Measurements from ENCODE around the gene ERC2.
"Not testable (repeated sequence)": the region's sequence is repeated elsewhere in the genome, so short reads cannot be mapped to it uniquely, and the experiment has no call there.

ERC2 gene

GRCh38 chr3:56053727-56054126 lies 414.5 kb downstream of the ERC2 start:
- no peak for DNase-seq

- DNase-seq = no peak
These were observed 416.1 kb downstream of the ERC2 start for GRCh38 chr3:56052188-56052587.

- no peak for DNase-seq
These were observed 417.2 kb downstream of the ERC2 start for GRCh38 chr3:56051052-56051451.

- no peak for DNase-seq
These were observed 419.3 kb downstream of the ERC2 start for GRCh38 chr3:56048946-56049345.

GRCh38 chr3:56048331-56048730 lies 419.9 kb downstream of the ERC2 start:
- DNase-seq = no peak

GRCh38 chr3:56042326-56042951 lies 425.8 kb downstream of the ERC2 start:
- DNase-seq = peak; percentile 26 to 60

GRCh38 chr3:56025326-56025725 lies 442.9 kb downstream of the ERC2 start:
- DNase-seq = no peak

- DNase-seq = no peak
These were observed 444.7 kb downstream of the ERC2 start for GRCh38 chr3:56023546-56023945.

- no peak for DNase-seq
These were observed 445.6 kb downstream of the ERC2 start for GRCh38 chr3:56022619-56023018.

GRCh38 chr3:56019490-56020146 lies 448.6 kb downstream of the ERC2 start:
- no peak for DNase-seq

- not testable (repeated sequence) for DNase-seq
These were observed 452.9 kb downstream of the ERC2 start for GRCh38 chr3:56015374-56015773.

- DNase-seq = peak; percentile 13 to 65
These were observed 455.5 kb downstream of the ERC2 start for GRCh38 chr3:56012721-56013120.

- DNase-seq = no peak
These were observed 463.0 kb downstream of the ERC2 start for GRCh38 chr3:56005196-56005805.

GRCh38 chr3:56003129-56003528 lies 465.1 kb downstream of the ERC2 start:
- no peak for DNase-seq

- DNase-seq = no peak
These were observed 466.3 kb downstream of the ERC2 start for GRCh38 chr3:56001991-56002390.

GRCh38 chr3:56001537-56001936 lies 466.7 kb downstream of the ERC2 start:
- DNase-seq = no peak

- DNase-seq = no peak
These were observed 478.9 kb downstream of the ERC2 start for GRCh38 chr3:55989366-55989765.

GRCh38 chr3:55988905-55989304 lies 479.4 kb downstream of the ERC2 start:
- DNase-seq = no peak

- no peak for DNase-seq
These were observed 483.6 kb downstream of the ERC2 start for GRCh38 chr3:55984626-55985025.

- no peak for DNase-seq
These were observed 489.3 kb downstream of the ERC2 start for GRCh38 chr3:55978953-55979352.

GRCh38 chr3:55974421-55975165 lies 493.7 kb downstream of the ERC2 start:
- no peak for DNase-seq

GRCh38 chr3:55969634-55970033 lies 498.6 kb downstream of the ERC2 start:
- DNase-seq = no peak

- no peak for DNase-seq
These were observed 499.9 kb downstream of the ERC2 start for GRCh38 chr3:55968331-55968730.

- no peak for DNase-seq
These were observed 501.7 kb downstream of the ERC2 start for GRCh38 chr3:55966566-55966965.
